HepG2 (cell line): ENCODE data around the gene SLC2A4. TPM values are rescaled to one million over a fixed set of nuclear protein-coding genes. Genes with fewer than 3 reads are reported as not detected.

Experiments used
- ATF1 ChIP-seq: IDR thresholded peaks from 2 replicates; pipeline ENCODE4 v1.6.1; 2016; ENCODE audit warnings: mild to moderate bottlenecking, control low read depth
- GABPA ChIP-seq, 2 experiments: IDR thresholded peaks; 2 replicates each; pipeline ENCODE4 v1.6.1; 2011 to 2016; ENCODE audit warnings: low read depth in 2 of 2, low read length in 1 of 2, missing biosample characterization in 1 of 2, missing genetic modification characterization in 1 of 2
- GATAD1 ChIP-seq: IDR thresholded peaks from 2 replicates; pipeline ENCODE4 v1.6.1; 2016; ENCODE audit warnings: missing genetic modification reagents, missing compliant biosample characterization
- HOXD1 ChIP-seq: sonication (generic); formaldehyde crosslinking; IDR thresholded peaks from 2 replicates; pipeline ENCODE4 v1.5.0; 2020; ENCODE audit warnings: missing genetic modification reagents
- LCORL ChIP-seq, 2 experiments: fragments of 450-650 bp in 1 of 2; sonication (generic) in 1 of 2; formaldehyde crosslinking in 1 of 2; IDR thresholded peaks; 2 replicates each; pipeline versions ENCODE4 v1.5.0 to v1.6.1; 2017 to 2020; ENCODE audit warnings: antibody characterized with exemption in 1 of 2, missing genetic modification reagents in 1 of 2
- MAFG ChIP-seq: sonication (generic); formaldehyde crosslinking; IDR thresholded peaks from 2 replicates; pipeline ENCODE4 v1.5.1; 2020; ENCODE audit warnings: mild to moderate bottlenecking, missing genetic modification reagents
- MLLT10 ChIP-seq: sonication (generic); formaldehyde crosslinking; IDR thresholded peaks from 2 replicates; pipeline ENCODE4 v1.4.0; 2020; ENCODE audit warnings: missing genetic modification reagents
- MTF2 ChIP-seq: sonication (generic); formaldehyde crosslinking; IDR thresholded peaks from 2 replicates; pipeline ENCODE4 v1.5.0; 2020; ENCODE audit warnings: missing genetic modification reagents, borderline replicate concordance
- MZF1 ChIP-seq: sonication (generic); formaldehyde crosslinking; IDR thresholded peaks from 2 replicates; pipeline ENCODE4 v1.8.1; 2023; ENCODE audit warnings: mild to moderate bottlenecking, missing genetic modification reagents, borderline replicate concordance
- PHF20 ChIP-seq: sonication (generic); formaldehyde crosslinking; IDR thresholded peaks from 2 replicates; pipeline ENCODE4 v1.5.0; 2020; ENCODE audit warnings: mild to moderate bottlenecking, missing genetic modification reagents
- RBAK ChIP-seq: sonication (generic); formaldehyde crosslinking; IDR thresholded peaks from 2 replicates; pipeline ENCODE4 v1.5.1; 2020; ENCODE audit warnings: mild to moderate bottlenecking, missing genetic modification reagents
- SP1 ChIP-seq, 2 experiments: fragments of 450-650 bp in 1 of 2; sonication (generic) in 1 of 2; formaldehyde crosslinking in 1 of 2; IDR thresholded peaks; 2 replicates each; pipeline versions ENCODE4 v1.4.0 to v1.6.1; 2016 to 2020; ENCODE audit warnings: missing genetic modification reagents in 1 of 2
- SP2 ChIP-seq: sonication (generic); formaldehyde crosslinking; IDR thresholded peaks from 2 replicates; pipeline ENCODE4 v1.5.1; 2020; ENCODE audit warnings: mild to moderate bottlenecking, missing genetic modification reagents
- SSRP1 ChIP-seq: IDR thresholded peaks from 2 replicates; pipeline ENCODE4 v1.6.1; 2016; ENCODE audit warnings: control low read depth
- TEAD2 ChIP-seq: sonication (generic); formaldehyde crosslinking; IDR thresholded peaks from 2 replicates; pipeline ENCODE4 v1.9.0; 2021; ENCODE audit warnings: missing genetic modification reagents
- ZBTB1 ChIP-seq: sonication (generic); formaldehyde crosslinking; IDR thresholded peaks from 2 replicates; pipeline ENCODE4 v1.4.0; 2020; ENCODE audit warnings: missing genetic modification reagents, borderline replicate concordance
- ZMYM3 ChIP-seq: sonication (generic); formaldehyde crosslinking; IDR thresholded peaks from 2 replicates; pipeline ENCODE4 v1.5.1; 2020; ENCODE audit warnings: mild to moderate bottlenecking, missing genetic modification reagents
- ZNF572 ChIP-seq: sonication (generic); formaldehyde crosslinking; IDR thresholded peaks from 2 replicates; pipeline ENCODE4 v1.5.1; 2020; ENCODE audit warnings: mild to moderate bottlenecking, missing genetic modification reagents
- ZNF615 ChIP-seq: sonication (generic); formaldehyde crosslinking; IDR thresholded peaks from 2 replicates; pipeline ENCODE4 v1.5.0; 2020; ENCODE audit warnings: mild to moderate bottlenecking, missing genetic modification reagents, borderline replicate concordance
- ZNF672 ChIP-seq: sonication (generic); formaldehyde crosslinking; IDR thresholded peaks from 2 replicates; pipeline ENCODE4 v1.8.1; 2022; ENCODE audit warnings: missing genetic modification reagents
- ZNF747 ChIP-seq: sonication (generic); formaldehyde crosslinking; IDR thresholded peaks from 2 replicates; pipeline ENCODE4 v1.8.1; 2023; ENCODE audit warnings: missing genetic modification reagents, mild to moderate bottlenecking, borderline replicate concordance
- ZNF776 ChIP-seq: sonication (generic); formaldehyde crosslinking; IDR thresholded peaks from 2 replicates; pipeline ENCODE4 v1.4.0; 2020; ENCODE audit warnings: mild to moderate bottlenecking, missing genetic modification reagents
- ZNF841 ChIP-seq: sonication (generic); formaldehyde crosslinking; IDR thresholded peaks from 2 replicates; pipeline ENCODE4 v1.8.1; 2023; ENCODE audit warnings: missing genetic modification reagents, borderline replicate concordance
- polyA plus RNA-seq, 8 experiments: library from polyadenylated mRNA; depleted of rRNA in 3 of 8; stranded (reverse) in 7 of 8; unstranded in 1 of 8; fragments of >200 nt; fragmentation: Illumina TruSeq in 4 of 8; extraction: Trizol in 4 of 8; gene quantifications; 2 replicates each; pipeline versions ENCODE4 v1.2.1 to v1.2.3, GENCODE V29; 2011 to 2016; ENCODE audit warnings: low read depth in 4 of 8, missing spikeins in 1 of 8, mixed read lengths in 1 of 8; ENCODE audit not compliant: insufficient read depth in 1 of 8
- total RNA-seq, 5 experiments: library from RNA; depleted of rRNA; stranded (reverse); fragments of >200 nt; fragmentation: Illumina TruSeq; extraction: Trizol; gene quantifications; 2 replicates each; pipeline ENCODE4 v1.2.3, GENCODE V29; 2016; ENCODE audit warnings: low read depth in 1 of 5
- TF ChIP-seq, protein P1 (sequence below): sonication (generic); formaldehyde crosslinking; IDR thresholded peaks from 2 replicates; pipeline ENCODE4 v1.8.1; 2023; ENCODE audit warnings: mild to moderate bottlenecking, moderate library complexity, missing genetic modification reagents
- TF ChIP-seq, protein P2 (sequence below): sonication (generic); formaldehyde crosslinking; IDR thresholded peaks from 2 replicates; pipeline ENCODE4 v1.4.0; 2020; ENCODE audit warnings: missing genetic modification reagents, borderline replicate concordance
- TF ChIP-seq, protein P3 (sequence below): IDR thresholded peaks from 2 replicates; pipeline ENCODE4 v1.6.1; 2016; ENCODE audit warnings: low read depth, borderline replicate concordance

The SLC2A4 gene
- total and polyA plus RNA-seq, 2 of the 13 experiments (the other 11 are each of a cell fraction or from before 2014, with no cell fraction given) = 4.9 to 5.8 TPM

DNA sequence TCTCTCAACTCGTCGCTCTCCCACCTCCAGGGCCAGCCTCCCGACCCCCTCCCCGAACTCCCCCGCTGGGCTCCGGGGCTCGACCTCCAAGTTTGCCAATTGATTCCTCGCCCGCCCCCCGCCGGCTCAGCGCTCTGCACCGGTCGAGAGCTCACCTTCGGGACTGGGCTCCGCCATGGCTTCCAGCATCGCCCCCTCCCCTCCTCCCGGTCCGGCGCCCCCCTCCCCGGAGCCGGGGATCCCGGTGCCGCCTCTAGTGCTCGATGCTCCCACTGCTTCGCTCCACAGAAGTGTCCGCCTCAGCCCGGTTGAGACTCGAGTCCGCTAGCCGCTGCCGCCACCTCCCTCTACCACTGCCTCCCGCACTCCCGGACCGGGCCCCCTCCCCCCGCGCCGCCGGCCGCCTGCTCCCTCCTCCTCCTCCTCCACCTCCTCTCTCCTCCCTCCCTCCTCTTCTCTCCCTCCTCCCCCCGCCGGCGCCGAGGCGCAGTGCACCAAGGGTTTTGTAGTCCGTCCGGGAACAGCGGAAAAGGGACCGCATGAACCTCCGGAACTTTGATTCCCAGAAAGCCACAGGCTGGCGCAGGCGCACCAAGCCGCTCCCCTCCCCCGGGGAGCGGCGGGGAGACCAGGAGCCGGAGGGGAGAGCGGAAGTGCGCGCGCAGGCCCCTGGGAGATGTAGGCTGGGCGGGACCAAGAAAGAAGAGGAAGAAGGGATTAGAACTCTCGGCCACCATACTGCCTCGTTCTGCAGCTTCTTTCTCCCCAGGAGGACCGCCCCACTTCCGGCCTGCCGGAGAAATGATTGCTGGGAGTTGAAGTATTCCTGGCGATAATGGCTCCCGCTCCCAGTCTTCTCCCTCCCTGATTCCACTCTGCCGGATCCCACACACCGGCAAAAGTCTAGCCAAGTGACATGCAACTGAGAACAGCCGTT, 42.2 kb upstream of the SLC2A4 start, which contains the start of gene PHF23 (continued):
- TF ChIP-seq SSRP1 (CRISPR knock-in tag) (0 out of 2 replicates have a peak, but pooled peaks have one; percentile 44), RBAK (CRISPR knock-in tag) (no peak), MTF2 (no peak), PHF20 (CRISPR knock-in tag) (0 out of 2 replicates have a peak, but pooled peaks have one; percentile 22), SP1 (IDR thresholded peaks at IDR 0.05) (no peak), SP1 (CRISPR knock-in tag; IDR thresholded peaks at IDR 0.05) (0 out of 2 replicates have a peak, but pooled peaks have one; percentile 21), ZNF776 (CRISPR knock-in tag) (no peak), ZNF672 (CRISPR knock-in tag) (no peak), TEAD2 (CRISPR knock-in tag) (no peak), GABPA (IDR thresholded peaks at IDR 0.05; ENCODE audit: low read depth, low read length) (peak; percentile 81), GABPA (CRISPR knock-in tag; IDR thresholded peaks at IDR 0.05; ENCODE audit: low read depth) (peak; percentile 96), HOXD1 (CRISPR knock-in tag) (peak; percentile 15; the same call in 1 of the 2 replicates), ZBTB1 (CRISPR knock-in tag) (no peak), ZNF615 (CRISPR knock-in tag) (no peak), LCORL (IDR thresholded peaks at IDR 0.05) (no peak), LCORL (CRISPR knock-in tag; IDR thresholded peaks at IDR 0.05) (peak; percentile 66; the same call in 1 of the 2 replicates), SP2 (CRISPR knock-in tag) (peak; percentile 60), ZNF841 (no peak), MLLT10 (CRISPR knock-in tag) (no peak), GATAD1 (peak; percentile 80), ATF1 (peak; percentile 73; the same call in 1 of the 2 replicates), ZNF747 (CRISPR knock-in tag) (peak; percentile 59; the same call in 1 of the 2 replicates), ZNF572 (CRISPR knock-in tag) (0 out of 2 replicates have a peak, but pooled peaks have one; percentile 60), MZF1 (CRISPR knock-in tag) (no peak), MAFG (no peak), ZMYM3 (CRISPR knock-in tag) (no peak)
- TF ChIP-seq, protein P1, sequence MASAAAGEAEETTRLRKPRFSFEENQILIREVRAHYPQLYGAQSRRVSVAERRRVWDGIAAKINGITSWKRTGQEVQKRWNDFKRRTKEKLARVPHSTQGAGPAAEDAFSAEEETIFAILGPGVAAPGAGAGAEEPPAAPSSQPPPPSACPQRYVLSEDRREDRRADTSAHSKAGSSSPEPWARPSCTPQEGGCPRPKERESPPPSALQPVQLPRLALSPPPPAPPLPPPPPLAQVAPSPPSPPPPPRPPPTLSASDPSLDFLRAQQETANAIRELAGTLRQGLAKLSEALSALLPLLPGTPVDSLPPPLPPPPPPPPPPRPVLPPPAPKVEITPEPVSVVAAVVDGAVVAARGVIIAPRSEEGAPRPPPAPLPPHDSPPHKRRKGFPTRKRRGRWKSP (CRISPR knock-in tag) = no peak
- TF ChIP-seq, protein P2, sequence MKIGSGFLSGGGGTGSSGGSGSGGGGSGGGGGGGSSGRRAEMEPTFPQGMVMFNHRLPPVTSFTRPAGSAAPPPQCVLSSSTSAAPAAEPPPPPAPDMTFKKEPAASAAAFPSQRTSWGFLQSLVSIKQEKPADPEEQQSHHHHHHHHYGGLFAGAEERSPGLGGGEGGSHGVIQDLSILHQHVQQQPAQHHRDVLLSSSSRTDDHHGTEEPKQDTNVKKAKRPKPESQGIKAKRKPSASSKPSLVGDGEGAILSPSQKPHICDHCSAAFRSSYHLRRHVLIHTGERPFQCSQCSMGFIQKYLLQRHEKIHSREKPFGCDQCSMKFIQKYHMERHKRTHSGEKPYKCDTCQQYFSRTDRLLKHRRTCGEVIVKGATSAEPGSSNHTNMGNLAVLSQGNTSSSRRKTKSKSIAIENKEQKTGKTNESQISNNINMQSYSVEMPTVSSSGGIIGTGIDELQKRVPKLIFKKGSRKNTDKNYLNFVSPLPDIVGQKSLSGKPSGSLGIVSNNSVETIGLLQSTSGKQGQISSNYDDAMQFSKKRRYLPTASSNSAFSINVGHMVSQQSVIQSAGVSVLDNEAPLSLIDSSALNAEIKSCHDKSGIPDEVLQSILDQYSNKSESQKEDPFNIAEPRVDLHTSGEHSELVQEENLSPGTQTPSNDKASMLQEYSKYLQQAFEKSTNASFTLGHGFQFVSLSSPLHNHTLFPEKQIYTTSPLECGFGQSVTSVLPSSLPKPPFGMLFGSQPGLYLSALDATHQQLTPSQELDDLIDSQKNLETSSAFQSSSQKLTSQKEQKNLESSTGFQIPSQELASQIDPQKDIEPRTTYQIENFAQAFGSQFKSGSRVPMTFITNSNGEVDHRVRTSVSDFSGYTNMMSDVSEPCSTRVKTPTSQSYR = peak; percentile 84
- TF ChIP-seq, protein P3, sequence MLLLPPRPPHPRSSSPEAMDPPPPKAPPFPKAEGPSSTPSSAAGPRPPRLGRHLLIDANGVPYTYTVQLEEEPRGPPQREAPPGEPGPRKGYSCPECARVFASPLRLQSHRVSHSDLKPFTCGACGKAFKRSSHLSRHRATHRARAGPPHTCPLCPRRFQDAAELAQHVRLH (CRISPR knock-in tag) = peak; percentile 76; the same call in 1 of the 2 replicates
